GM23248 (cell line): ENCODE data around the gene KCNMA1.

Experiments
- EZH2 ChIP-seq: fragments of 200-600 bp; sonication (generic); IDR thresholded peaks from 2 replicates; pipeline ENCODE4 v1.6.1; 2018; ENCODE audit warnings: antibody characterized with exemption, mild to moderate bottlenecking; ENCODE audit not compliant: insufficient read depth, poor library complexity, severe bottlenecking
- EZH2phosphoT487 ChIP-seq: fragments of 200-600 bp; sonication (generic); IDR thresholded peaks from 2 replicates; pipeline ENCODE4 v1.6.1; 2018; ENCODE audit warnings: antibody characterized with exemption, moderate library complexity, mild to moderate bottlenecking, low read depth; ENCODE audit not compliant: insufficient read depth

GRCh38 chr10:77514870-77515269, 122.7 kb downstream of the KCNMA1 start:
- no peak for TF ChIP-seq EZH2
- no peak for TF ChIP-seq EZH2phosphoT487
